Heart right ventricle (tissue), 16 donors: ENCODE results near the gene AP1S3. TPM values are rescaled to one million over a fixed set of nuclear protein-coding genes. Genes with fewer than 3 reads are reported as not detected.
A peak's percentile ranks its signal among the peaks of the same experiment; 100 is the strongest.
"Not testable (repeated sequence)": the region's sequence is repeated elsewhere in the genome, so short reads cannot be mapped to it uniquely, and the experiment has no call there.

Experiments used
- ATAC-seq, 8 donors: fragments of 200-7000 bp; cut with Tn5 transposase; one replicate each; pipeline ENCODE4 v1.9.1; 2020; ENCODE audit warnings: mild to moderate bottlenecking in 8 of 8, moderate library complexity in 8 of 8, moderate number of reproducible peaks in 1 of 8
- DNase-seq, 2 donors: peaks; one replicate each; pipeline ENCODE4 v3.0.0-alpha.2; 2020
- H3K27ac ChIP-seq, 10 donors: fragments of 200-600 bp; sonication (generic) in 2 of 10; one replicate each; pipeline versions ENCODE4 v1.5.0 to v1.8.0; 2020 to 2022; ENCODE audit warnings: mild to moderate bottlenecking in 3 of 10
- H3K27me3 ChIP-seq, 7 donors: fragments of 200-600 bp; one replicate each; pipeline ENCODE4 v1.8.0; 2021 to 2022; ENCODE audit warnings: mild to moderate bottlenecking in 2 of 7
- H3K36me3 ChIP-seq, 9 donors: fragments of 200-600 bp; sonication (generic) in 1 of 9; one replicate each; pipeline versions ENCODE4 v1.5.0 to v1.8.0; 2020 to 2022; ENCODE audit warnings: mild to moderate bottlenecking in 2 of 9
- H3K4me1 ChIP-seq, 9 donors: fragments of 200-600 bp; sonication (generic) in 1 of 9; one replicate each; pipeline versions ENCODE4 v1.5.0 to v1.8.0; 2020 to 2022; ENCODE audit warnings: mild to moderate bottlenecking in 4 of 9
- H3K4me3 ChIP-seq, 10 donors: fragments of 200-600 bp; sonication (generic) in 2 of 10; one replicate each; pipeline versions ENCODE4 v1.5.0 to v1.8.0; 2020 to 2022; ENCODE audit warnings: mild to moderate bottlenecking in 7 of 10, moderate library complexity in 2 of 10
- H3K9me3 ChIP-seq, 11 donors: fragments of 200-600 bp in 10 of 11; sonication (generic) in 2 of 11; one replicate each; pipeline versions ENCODE4 v1.5.0 to v1.8.0; 2013 to 2022; ENCODE audit warnings: mild to moderate bottlenecking in 2 of 11, control low read depth in 1 of 11, moderate library complexity in 1 of 11
- CTCF ChIP-seq, 9 donors: fragments of 200-600 bp; sonication (generic) in 2 of 9; IDR thresholded peaks; one replicate each; pipeline versions ENCODE4 v1.5.0 to v1.8.0; 2021 to 2022; ENCODE audit warnings: antibody characterized with exemption in 9 of 9, mild to moderate bottlenecking in 5 of 9, moderate library complexity in 1 of 9
- WGBS, 2 donors: extraction: QIAGEN DNeasy Blood & Tissue Kit; methylation state at CpG; one replicate each; pipeline ENCODE4 v1.1.7; 2013; ENCODE audit warnings: inconsistent platforms in 1 of 2; 5-methylcytosine and 5-hydroxymethylcytosine counted together
- intact Hi-C, 10 donors: fragments of 100-400 bp; cut with DNase I; formaldehyde crosslinking; loops; one replicate each; pipeline versions ENCODE4 v1.11.1 to v1.14.2; 2022
- polyA plus RNA-seq, 2 donors: library from polyadenylated mRNA; stranded (reverse); fragments of 200-250 nt; gene quantifications; one replicate each; pipeline ENCODE4 v1.2.3, GENCODE V29; 2013
- total RNA-seq, 10 donors: library from RNA; stranded (reverse); fragmentation: NEBNext Ultra II Directional in 3 of 10; extraction: Animal tissue kit (Norgen Biotek cat#: 25700) in 3 of 10; gene quantifications; one replicate each; pipeline versions ENCODE4 v1.2.1 to v1.2.4, GENCODE V29; 2021 to 2023
- donor health status: Arrhythmogenic right ventricular cardiomyopathy.
- donor health status: ischemic (EF 13 %, LVEDD 7.1; RV severe dilation, severe dysfunction).
- donor health status: healthy with polysubstance abuse.
- donor health status: DM: no; HTN: yes; CAD: no.
- donor health status: DM: no; HTN: no; CAD: no.
- donor health status: ischemic (EF 25% LVEDD 6.9; RV normal size, moderate dysfunction).
- donor health status: ischemic (EF 25% LVEDD 5.7; RV mildly dilated, moderate dysfunction).
- donor health status: healthy.
- donor health status: DM: yes; HTN: yes; CAD: no.
- donor health status: Ischemic cardiomyopathy.
- donor health status: ischemic (EF 35%, LVEDD 5.7; RV mildly dilated, moderate dysfunction).
- donor health status: nonischemic (EF 11% LVEDD 7.7; RV severe dilation, severe dysfunction).
- donor health status: DM: yes; HTN: yes; CAD: no.
- donor health status: PGD.
- donor health status: ischemic (EF 29% LVEDD 5.4; RV normal size, mild dysfunction).
- donor health status: nonischemic (EF 23%, LVEDD 6.1; RV moderate dilation, normal function).

AP1S3 gene
- total and polyA plus RNA-seq, 12 donors: 0.12 to 0.85 (median 0.37) TPM; not detected in 4

- Histone ChIP-seq H3K36me3 (no peaks in the 10 kb centered on the region), H3K27me3 (no peaks in the 10 kb centered on the region), H3K4me1 (peaks cover 0 to 10% (median 0%) of the 10 kb centered on the region in 9 donors), H3K4me3 (no peak overlapping the region), H3K27ac (no peak overlapping the region), H3K9me3 (no peaks in the 10 kb centered on the region)
- DNase-seq (no peak), ATAC-seq (no peak)
- TF ChIP-seq CTCF (IDR thresholded peaks at IDR 0.05): no peak
- intact Hi-C loops: no loop called here
These were observed 70.0 kb downstream of the AP1S3 start for GRCh38 chr2:223767341-223767740.

- Histone ChIP-seq H3K27ac (no peak overlapping the region), H3K4me3 (no peak overlapping the region), H3K4me1 (peaks cover 0 to 10% (median 0%) of the 10 kb centered on the region in 9 donors), H3K36me3 (no peaks in the 10 kb centered on the region), H3K27me3 (no peaks in the 10 kb centered on the region), H3K9me3 (no peaks in the 10 kb centered on the region)
- TF ChIP-seq CTCF (IDR thresholded peaks at IDR 0.05): no peak
- WGBS, 2 donors: 54 to 57% methylated on average over 6 of the region's 6 CpGs
- ATAC-seq (no peak), DNase-seq (no peak)
- intact Hi-C loops: no loop called here
These were observed 72.1 kb downstream of the AP1S3 start for GRCh38 chr2:223765221-223765785.

GRCh38 chr2:223764796-223765195 is 72.6 kb downstream of the AP1S3 start:
- H3K4me3 ChIP-seq: no peak overlapping the region
- H3K27me3 ChIP-seq: no peaks in the 10 kb centered on the region
- H3K36me3 ChIP-seq: no peaks in the 10 kb centered on the region
- no peak for DNase-seq
- no peak for ATAC-seq
- intact Hi-C loops: no loop called here
- H3K4me1 ChIP-seq: peaks cover 0 to 10% (median 0%) of the 10 kb centered on the region in 9 donors
- H3K9me3 ChIP-seq: no peaks in the 10 kb centered on the region
- H3K27ac ChIP-seq: no peak overlapping the region
- 90 to 93% methylated on average over 1 of the region's 1 CpG for WGBS, 2 donors
- no peak for TF ChIP-seq CTCF (IDR thresholded peaks at IDR 0.05)

GRCh38 chr2:223762853-223763252 is 74.5 kb downstream of the AP1S3 start:
- Histone ChIP-seq H3K4me3 (no peak overlapping the region), H3K27me3 (no peaks in the 10 kb centered on the region), H3K9me3 (no peaks in the 10 kb centered on the region), H3K27ac (peak overlapping the region in 4 of 10 donors; percentile 18 to 43 (median 34)), H3K36me3 (no peaks in the 10 kb centered on the region), H3K4me1 (peaks cover 0 to 10% (median 0%) of the 10 kb centered on the region in 9 donors)
- no peak for DNase-seq
- WGBS, 2 donors: 70 to 93% methylated on average over 1 of the region's 1 CpG
- TF ChIP-seq CTCF (IDR thresholded peaks at IDR 0.05): no peak
- peak in 7 of 8 donors; percentile 61 to 93 (median 80) for ATAC-seq
- intact Hi-C loops: no loop called here

GRCh38 chr2:223761746-223762145 is 75.6 kb downstream of the AP1S3 start:
- DNase-seq, H3K9me3 ChIP-seq, H3K36me3 ChIP-seq, ATAC-seq, H3K27me3 ChIP-seq, intact Hi-C loops, H3K4me3 ChIP-seq: not testable (repeated sequence)
- Histone ChIP-seq H3K27ac (peak overlapping the region in 1 of 10 donors; percentile 21), H3K4me1 (peaks cover 0 to 10% (median 0%) of the 10 kb centered on the region in 9 donors)
- 94 to 98% methylated on average over 7 of the region's 7 CpGs for WGBS, 2 donors
